T-helper 2 cell treated with Interferon-gamma antibody and Interleukin-4, amounts not matched to agents 100 ng/mL and 5 ng/mL, for 36 hours (primary cell): Measurements from ENCODE around the gene LSM3. TPM values are rescaled to one million over a fixed set of nuclear protein-coding genes. Genes with fewer than 3 reads are reported as not detected.

ENCODE experiments used
- intact Hi-C: fragments of 100-400 bp; cut with micrococcal nuclease; formaldehyde crosslinking; loops from one replicate; pipeline ENCODE4 v1.15.1; 2023
- total RNA-seq: library from RNA; stranded (reverse); gene quantifications from 2 replicates; pipeline ENCODE4 v1.2.3, GENCODE V29; 2022

The LSM3 gene
- total RNA-seq, result 15.5 and 15.6 TPM in 2 replicates

DNA sequence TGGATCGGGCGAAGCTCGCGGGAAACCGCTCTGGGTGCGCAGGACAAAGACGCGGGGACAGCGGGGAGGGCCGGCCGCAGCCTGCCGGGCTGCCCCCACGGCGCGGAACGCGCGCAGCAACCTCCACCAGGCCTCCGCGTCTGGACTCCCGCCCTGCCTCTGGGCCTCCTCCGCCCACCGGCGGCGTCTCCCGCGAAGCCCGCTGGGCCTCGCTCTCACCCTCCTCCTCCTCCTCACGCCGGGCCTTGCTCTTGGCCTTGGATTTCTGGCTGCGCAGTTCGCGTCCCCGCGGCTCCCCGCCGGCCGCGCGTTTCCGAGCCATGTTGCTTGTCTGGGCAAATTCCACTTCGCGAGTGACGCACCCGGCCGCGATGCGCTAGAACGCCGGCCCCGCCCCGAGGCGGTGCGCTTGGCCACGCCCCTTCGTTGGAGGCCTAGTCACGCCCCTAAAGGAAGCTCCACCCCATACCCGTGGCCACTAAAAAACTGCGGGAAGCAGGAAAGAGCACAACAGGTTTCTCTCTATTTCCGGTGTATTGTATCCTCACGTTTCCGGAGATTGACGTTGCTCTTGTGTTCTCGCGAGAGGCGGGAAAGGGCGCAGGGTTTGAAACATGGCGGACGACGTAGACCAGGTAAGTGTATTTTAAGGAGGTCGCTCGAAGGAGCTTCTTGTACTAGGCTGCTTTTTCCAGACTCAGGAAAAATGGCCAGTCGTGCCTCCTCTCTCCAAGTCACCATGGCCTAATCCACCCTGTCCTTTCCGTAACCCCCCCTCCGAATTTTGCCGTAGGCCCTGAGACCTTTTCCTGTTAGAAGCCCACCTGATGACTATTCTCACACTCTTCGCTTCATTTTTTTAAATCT lies at the start of gene LSM3, which contains the start of gene XPC:
TSS of gene LSM3 (plus strand) at position 571 of the 867 bp plus-strand sequence. CDS start at position 615, 44 bp downstream.
TSS of gene XPC (minus strand) at position 355 of the 867 bp plus-strand sequence. CDS start at position 322, 33 bp downstream.
- intact Hi-C loops, result loop anchor here (1.0 to 10.0 kb wide), 8 partner anchors 34 to 1422 kb away; partner anchors contain the start of genes BTD, HACL1, HDAC11 and NR2C2

DNA sequence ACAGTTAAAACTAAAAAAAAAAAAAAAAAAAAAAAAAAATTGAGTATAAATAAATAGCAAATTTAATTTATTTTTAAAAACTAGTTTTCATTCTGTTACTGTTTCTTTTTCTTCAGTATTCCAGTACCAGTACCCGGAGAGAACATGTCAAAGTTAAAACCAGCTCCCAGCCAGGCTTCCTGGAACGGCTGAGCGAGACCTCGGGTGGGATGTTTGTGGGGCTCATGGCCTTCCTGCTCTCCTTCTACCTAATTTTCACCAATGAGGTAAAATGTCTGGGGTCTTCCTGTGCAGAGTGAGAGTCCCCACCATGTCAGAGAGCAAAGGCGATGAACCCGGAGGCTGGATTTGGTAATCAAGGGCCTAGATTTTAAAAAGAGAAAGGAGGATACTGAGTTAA lies 49.3 kb upstream of the LSM3 start:
- intact Hi-C loops, result loop anchor here (5.0 to 10.0 kb wide), 3 partner anchors 474 to 818 kb away; partner anchors contain the start of genes HDAC11 and NR2C2

DNA sequence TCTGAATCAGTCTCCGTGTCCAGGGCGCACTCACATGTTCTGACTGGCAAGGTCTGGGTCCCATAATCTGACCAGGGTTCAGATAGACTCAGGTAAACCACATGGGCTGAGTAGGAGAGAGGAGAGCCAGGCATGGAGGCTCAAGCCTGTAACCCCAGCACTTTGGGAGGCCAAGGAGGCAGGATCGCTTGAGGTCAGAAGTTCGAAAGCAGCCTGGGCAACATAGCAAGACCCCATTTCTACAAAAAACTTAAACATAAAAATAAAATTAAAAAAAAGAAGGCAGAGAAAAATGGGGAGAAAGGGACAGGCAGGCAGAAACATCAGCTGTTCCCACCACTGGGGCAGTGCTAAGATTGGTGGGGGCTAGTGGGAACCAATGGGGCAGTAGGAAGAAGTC lies 48.4 kb upstream of the LSM3 start:
- intact Hi-C loops, result no loop called here

DNA sequence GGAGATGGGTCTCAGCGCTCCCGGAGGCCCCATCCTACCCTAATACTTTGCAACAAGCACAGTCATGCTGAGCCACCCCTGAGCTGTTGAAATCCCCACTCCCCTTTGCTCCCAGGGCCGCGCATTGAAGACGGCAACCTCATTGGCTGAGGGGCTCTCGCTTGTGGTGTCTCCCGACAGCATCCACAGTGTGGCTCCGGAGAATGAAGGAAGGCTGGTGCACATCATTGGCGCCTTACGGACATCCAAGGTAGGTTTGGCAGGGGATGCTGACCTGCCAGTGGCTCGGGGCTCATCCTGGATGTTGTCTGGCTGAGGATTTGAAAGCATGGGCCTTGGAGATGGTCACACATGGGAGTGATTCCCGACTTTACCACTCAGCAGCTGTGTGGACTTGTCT lies 47.9 kb upstream of the LSM3 start:
- intact Hi-C loops, result no loop called here

DNA sequence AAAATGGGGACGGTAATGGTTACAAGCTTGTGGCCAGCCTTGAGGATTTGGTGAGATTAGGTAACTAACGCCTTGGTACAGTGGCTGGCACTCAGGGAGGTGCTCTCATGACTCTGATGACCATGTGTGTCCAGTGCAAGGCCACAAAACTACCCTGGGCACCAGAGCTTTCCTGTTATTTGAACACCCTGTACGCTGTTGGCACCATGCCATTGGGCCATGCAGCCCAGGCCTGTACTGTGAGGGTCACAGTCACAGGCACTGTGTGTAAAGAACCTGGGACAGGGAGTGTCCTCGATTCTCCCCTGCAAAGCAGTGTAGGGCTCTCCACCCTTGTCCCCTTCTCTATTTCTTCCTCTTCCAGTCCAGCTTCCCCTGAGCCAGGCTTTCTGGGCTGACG lies 47.5 kb upstream of the LSM3 start:
- intact Hi-C loops, result no loop called here

DNA sequence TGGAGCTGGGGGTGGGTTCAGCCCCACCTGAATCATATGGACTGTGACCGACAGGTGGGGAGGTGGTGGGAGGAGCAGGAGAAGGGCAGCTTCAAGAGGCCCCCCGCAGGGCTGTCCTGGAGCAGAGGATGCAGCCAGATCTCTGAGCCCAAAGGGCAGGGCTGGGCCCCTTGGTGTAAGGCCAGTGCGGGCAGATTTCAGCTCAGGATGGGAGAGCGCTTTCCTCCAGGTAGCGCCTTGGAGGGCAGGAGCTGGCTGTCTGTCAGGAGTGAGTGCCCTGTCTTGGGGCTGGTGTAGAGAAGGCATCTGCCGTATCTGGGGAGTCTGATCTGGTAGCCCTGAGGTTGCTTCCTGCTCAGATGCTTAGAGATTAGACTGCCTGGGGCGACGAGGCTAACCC lies 46.5 kb upstream of the LSM3 start:
- intact Hi-C loops, result no loop called here

DNA sequence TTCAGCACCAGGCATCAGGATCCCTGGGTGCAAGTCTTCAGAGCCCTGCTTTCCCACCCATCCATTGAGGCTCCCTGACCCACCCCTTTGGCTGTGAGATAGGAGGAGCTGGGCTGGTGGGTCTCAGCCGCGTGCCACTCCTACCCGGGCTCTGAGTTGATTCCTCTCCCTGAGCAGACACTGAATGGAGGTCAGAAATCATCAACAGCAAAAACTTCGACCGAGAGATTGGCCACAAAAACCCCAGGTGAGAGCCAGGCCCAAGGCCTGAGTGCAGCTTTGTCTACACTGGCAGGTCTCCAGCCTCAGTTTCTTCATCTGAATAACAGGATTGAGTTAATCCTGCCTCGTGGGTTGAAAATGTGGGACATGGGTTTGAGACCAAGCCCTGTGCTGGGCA lies 45.9 kb upstream of the LSM3 start:
- intact Hi-C loops, result no loop called here

DNA sequence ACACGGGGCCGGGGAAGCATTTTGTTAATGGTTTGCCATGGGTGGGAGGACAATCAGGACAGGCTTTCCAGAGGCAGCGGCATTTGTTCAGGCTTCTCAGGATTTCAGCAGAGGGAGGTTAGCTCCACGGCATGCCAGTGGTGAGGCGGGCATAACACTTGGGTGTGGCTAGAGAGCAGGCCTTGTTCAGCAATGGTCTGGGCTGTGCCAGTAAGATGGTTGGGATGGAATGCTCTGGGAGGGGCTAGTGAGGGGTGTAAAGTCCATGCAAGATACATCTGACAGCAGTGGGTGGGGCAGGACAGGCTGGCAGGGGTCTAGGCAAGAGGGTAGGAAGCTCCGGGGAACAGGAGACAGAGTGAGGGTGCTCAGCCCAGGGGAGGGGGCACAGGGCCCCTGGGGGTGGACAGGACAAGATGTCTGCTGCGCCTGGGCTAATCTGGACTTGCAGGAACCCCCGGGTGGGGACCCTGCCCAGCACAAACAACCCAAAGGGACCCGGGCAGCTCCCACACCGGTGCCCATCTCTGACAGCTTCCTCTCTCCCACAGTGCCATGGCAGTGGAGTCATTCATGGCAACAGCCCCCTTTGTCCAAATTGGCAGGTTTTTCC lies 45.3 kb upstream of the LSM3 start:
- intact Hi-C loops, result no loop called here

DNA sequence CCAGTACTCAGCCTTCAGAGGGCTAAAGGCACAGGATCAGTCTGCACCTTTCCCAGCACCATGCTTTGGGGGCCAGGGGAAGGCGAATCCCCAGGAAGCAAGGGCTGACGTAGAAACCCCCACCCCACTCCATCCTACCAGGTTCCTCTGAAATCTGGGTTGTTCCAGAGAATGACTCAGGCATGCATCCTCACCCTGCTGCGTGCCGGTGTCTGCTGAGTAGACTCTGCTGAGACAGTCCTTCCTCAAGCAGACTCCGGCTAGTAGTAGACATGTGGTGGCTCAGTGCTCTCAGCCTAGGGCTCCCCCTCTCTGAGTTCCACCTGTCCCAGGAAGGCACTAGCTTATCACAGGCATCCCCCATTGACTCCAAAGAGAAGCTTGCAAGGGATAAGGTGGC lies 44.7 kb upstream of the LSM3 start:
- intact Hi-C loops, result no loop called here

DNA sequence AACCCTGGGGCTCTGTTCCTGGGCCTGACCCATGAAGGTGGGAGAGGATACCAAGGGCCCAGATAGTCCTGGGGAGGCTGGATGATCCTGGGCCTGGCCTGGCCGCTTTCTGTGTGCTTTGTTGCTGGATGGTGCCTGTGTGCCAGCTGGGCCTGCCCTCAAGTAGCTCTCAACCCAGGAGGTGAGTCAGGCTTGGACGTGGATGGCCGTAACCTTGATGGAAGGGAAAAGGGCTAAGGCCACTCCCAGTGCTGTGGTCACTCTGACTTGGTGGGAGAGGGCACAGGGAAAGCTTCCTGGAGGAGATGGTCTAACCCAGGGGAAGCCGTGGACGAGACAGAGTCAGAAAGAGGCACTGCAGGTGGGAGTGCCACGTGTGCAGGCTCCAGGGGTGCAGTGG lies 44.3 kb upstream of the LSM3 start:
- intact Hi-C loops, result no loop called here

DNA sequence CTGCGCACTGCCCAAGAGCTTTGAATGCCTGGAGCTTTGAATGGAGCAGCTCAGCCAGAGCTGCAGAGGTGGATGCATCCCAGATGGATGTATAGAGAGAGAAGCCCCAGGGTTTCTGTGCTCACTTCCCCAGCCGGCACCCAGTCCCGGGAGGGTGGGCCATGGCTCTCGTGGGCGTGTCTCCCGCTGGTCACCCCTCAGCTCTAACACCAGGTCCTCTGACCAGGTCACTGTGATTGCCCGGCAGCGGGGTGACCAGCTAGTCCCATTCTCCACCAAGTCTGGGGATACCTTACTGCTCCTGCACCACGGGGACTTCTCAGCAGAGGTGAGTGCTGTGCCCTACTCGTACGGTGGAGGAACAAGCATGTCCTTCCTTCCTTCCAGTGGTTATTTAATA lies 43.0 kb upstream of the LSM3 start:
- intact Hi-C loops, result no loop called here

DNA sequence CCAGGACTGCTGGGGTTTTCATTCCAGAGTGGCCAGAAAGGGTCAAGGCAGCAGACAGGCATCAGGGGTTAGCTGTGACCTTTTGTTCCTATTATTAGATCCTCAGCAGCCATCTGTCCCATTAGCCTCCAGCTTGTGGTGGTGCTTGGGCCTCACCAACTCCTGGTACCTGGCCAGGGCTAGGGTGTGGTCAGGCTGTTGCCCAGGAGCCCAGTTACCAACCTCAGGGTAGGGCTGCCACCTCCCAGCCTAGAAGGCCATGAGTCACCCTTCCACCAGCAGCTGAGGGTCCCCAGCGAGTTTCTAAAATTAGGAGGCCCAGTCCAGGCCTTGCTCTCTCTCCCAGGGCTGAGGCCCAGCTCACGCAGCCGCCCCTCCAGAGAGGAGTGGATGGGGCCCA lies 41.6 kb upstream of the LSM3 start:
- intact Hi-C loops, result no loop called here

DNA sequence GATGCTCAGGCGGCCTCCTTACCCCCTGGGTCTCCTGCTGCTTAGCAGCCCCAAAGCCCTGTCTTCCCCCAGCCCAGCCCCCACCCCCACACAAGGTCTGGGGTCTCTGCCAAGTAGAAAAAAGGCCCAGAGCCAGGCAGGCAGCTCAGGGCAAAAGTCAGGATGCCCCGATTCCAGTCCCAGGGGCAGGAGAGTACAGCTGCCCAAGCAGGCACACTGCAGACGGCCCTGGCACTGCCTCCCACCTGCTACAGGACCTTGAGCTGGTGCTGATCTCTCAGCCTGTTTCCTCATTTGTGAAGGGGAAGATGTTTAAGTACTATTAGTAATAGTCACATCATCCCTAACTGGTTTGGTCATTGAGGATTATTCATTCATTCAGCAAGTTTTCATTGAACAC lies 41.2 kb upstream of the LSM3 start:
- intact Hi-C loops, result no loop called here

DNA sequence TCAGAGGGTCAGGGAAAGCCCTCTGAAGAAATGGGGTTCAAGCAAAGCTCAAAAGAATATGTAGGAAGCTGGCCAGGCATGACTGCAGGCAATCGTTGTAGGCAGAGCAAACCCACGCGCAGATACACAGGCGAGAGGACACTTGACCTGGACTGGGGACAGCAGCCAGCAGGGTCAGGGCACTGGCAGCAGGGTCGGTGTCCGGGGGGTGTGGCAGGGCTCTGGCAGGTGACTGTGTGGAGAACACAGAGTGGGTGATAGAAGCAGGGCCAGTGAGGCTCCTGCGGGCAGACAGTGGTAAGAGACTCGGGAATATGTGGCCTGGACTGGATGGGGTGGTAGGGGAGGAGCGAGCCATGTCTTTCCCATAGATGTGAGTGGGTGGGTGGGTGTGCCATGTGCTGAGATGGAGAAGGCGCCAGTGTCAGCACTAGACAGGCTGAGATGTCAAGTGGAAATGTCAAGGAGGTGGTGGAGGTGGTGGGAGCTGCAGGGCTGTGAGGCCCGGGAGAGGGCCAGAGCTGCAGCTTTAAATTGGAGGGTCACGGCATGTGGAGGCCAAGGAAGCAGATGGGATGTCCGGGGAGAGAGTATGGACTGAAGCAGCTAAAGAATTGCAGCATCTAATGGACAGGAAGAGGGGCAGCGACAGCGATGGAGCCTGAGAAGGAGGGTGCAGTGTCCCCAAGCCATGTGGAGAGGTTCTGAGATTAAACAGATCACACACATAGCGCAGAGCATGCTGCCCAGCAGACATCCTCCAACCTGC lies 40.3 kb upstream of the LSM3 start:
- intact Hi-C loops, result no loop called here

DNA sequence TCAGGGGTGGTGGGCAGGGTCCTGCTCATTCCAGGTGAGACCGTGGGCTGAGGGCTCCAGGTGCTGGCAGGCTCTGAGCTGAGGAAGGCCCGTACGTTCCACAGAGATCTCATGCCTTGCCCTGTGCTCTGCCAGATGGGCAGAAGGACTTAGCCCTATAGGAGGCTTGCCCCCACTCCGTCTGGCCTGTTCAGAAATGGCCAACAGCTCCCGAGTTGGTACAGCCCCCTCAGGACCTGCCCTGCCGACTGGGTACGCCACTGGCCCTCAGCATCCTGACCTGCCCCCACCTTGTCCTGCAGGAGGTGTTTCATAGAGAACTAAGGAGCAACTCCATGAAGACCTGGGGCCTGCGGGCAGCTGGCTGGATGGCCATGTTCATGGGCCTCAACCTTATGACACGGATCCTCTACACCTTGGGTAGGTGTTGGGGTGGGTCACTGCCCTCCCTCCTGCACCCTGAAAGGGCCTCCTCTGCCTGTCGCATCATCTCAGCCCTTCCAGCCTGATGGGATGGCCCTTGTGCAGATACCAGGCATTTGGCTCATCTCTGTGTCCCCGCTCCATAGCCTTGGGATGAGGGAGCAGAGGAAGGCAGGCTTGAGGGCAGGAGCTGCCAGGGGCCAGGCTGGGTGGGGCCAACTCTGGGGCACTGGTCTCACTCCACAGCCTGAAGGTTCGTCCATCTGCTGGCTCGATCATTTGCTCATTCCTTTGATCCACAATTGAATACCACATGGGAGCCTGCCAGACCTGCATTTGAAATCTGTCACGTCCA lies 39.5 kb upstream of the LSM3 start:
- intact Hi-C loops, result no loop called here

DNA sequence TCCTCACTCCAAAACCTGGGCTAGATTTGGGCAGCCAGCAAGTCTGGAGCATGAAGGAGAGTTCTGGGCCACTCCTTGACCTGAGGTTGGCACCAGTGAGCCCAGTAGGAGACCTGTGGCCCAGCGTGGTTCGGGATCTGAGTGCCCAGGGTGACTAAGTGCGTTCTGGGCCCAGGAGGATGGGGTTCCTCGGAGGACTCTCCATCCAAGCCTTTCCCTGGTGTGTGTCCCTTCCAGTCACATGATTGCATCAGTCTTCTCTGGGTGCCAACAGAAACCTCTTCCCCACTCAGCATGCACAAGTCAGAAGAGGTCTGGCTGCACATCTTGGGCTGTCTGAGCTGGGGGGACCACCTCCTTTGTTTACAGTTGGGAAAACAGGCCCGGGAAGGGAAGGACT lies 38.8 kb upstream of the LSM3 start:
- intact Hi-C loops, result loop anchor here (5.0 kb wide), 1 partner anchor 242 kb away; no protein-coding TSS in a partner anchor

DNA sequence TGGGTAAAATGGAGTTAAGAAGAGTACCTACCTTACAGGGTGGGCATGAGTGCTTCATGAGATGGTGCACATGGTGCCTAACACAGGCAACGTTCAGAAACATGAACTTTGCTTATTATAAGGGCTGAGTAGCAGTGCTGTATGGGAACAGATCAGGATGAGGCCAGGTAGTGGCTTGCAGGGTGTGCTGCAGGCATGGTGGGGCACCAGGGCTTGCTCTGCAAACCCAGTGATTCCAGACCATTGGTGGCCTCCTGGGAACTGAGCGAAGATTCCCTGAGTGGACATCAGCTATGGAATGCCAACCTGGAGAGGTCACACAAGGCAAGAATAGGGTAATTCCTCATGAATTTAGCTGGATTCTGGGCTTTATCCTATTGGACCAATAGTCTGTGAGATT lies 37.9 kb upstream of the LSM3 start:
- intact Hi-C loops, result loop anchor here (5.0 kb wide), 1 partner anchor 243 kb away; no protein-coding TSS in a partner anchor

DNA sequence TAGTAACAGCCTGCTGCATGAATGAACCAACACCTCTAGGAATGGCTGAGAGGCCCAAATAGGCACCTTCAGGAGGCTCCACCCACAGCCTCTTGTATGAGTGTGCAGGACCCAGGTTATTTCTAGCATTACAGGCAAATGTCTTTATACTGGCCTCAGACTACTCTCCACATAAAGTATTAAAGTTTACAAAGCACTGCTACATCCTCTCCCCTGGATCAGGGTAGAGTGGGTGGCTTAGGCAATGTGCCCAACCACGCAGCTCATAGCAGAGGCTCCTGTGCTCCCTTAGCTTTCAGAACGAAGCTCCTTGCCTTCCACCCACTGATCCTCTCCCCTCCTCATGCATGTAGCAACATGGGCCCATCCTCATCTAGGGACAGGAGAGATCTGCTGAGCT lies 37.5 kb upstream of the LSM3 start:
- intact Hi-C loops, result loop anchor here (5.0 kb wide), 1 partner anchor 244 kb away; no protein-coding TSS in a partner anchor

DNA sequence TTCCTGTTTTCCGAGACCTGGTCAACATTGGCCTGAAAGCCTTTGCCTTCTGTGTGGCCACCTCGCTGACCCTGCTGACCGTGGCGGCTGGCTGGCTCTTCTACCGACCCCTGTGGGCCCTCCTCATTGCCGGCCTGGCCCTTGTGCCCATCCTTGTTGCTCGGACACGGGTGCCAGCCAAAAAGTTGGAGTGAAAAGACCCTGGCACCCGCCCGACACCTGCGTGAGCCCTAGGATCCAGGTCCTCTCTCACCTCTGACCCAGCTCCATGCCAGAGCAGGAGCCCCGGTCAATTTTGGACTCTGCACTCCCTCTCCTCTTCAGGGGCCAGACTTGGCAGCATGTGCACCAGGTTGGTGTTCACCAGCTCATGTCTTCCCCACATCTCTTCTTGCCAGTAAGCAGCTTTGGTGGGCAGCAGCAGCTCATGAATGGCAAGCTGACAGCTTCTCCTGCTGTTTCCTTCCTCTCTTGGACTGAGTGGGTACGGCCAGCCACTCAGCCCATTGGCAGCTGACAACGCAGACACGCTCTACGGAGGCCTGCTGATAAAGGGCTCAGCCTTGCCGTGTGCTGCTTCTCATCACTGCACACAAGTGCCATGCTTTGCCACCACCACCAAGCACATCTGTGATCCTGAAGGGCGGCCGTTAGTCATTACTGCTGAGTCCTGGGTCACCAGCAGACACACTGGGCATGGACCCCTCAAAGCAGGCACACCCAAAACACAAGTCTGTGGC lies 36.8 kb upstream of the LSM3 start:
- intact Hi-C loops, result loop anchor here (5.0 kb wide), 1 partner anchor 244 kb away; no protein-coding TSS in a partner anchor
